Fibroblast of lung (primary cell): ENCODE measurements around the gene LBH. TPM values are rescaled to one million over a fixed set of nuclear protein-coding genes. Genes with fewer than 3 reads are reported as not detected.

Experiments
- DNase-seq, 2 donors: peaks; one replicate each; pipeline versions ENCODE4 v3.0.0 to v3.0.0-alpha.2; 2010; ENCODE audit warnings: low read depth in 2 of 2
- H2AFZ ChIP-seq: 2 replicates; pipeline ENCODE4 v1.5.1; 2012; ENCODE audit warnings: low read length, control low read depth, inconsistent platforms
- H3K27ac ChIP-seq: 2 replicates; pipeline ENCODE4 v1.5.1; 2011; ENCODE audit warnings: low read length, control low read depth; ENCODE audit not compliant: insufficient read depth
- H3K27me3 ChIP-seq: 2 replicates; pipeline ENCODE4 v1.5.1; 2011; ENCODE audit warnings: mild to moderate bottlenecking, low read length; ENCODE audit not compliant: control insufficient read depth, insufficient read depth
- H3K36me3 ChIP-seq: 2 replicates; pipeline ENCODE4 v1.5.1; 2011; ENCODE audit warnings: low read length; ENCODE audit not compliant: control insufficient read depth, insufficient read depth
- H3K4me1 ChIP-seq: 2 replicates; pipeline ENCODE4 v1.5.1; 2011; ENCODE audit warnings: low read length; ENCODE audit not compliant: control insufficient read depth, insufficient read depth; ENCODE audit errors: extremely low read depth
- H3K4me2 ChIP-seq: 2 replicates; pipeline ENCODE4 v1.5.1; 2011; ENCODE audit warnings: low read length, control low read depth; ENCODE audit not compliant: insufficient read depth; ENCODE audit errors: extremely low read depth
- H3K4me3 ChIP-seq, 4 experiments: fragments of 200-600 bp in 1 of 4; sonication (generic) in 1 of 4; replicated peaks in 1 of 4; 2 replicates each; pipeline ENCODE4 v1.5.1; 2011 to 2016; ENCODE audit warnings: low read length in 4 of 4, low read depth in 3 of 4, mild to moderate bottlenecking in 3 of 4, control low read depth in 2 of 4, inconsistent platforms in 1 of 4, mixed read lengths in 1 of 4; ENCODE audit not compliant: insufficient read depth in 1 of 4; ENCODE audit errors: control extremely low read depth in 1 of 4
- H3K79me2 ChIP-seq: 2 replicates; pipeline ENCODE4 v1.5.1; 2012; ENCODE audit warnings: mild to moderate bottlenecking, low read length, inconsistent platforms; ENCODE audit not compliant: control insufficient read depth, insufficient read depth
- H3K9ac ChIP-seq: 2 replicates; pipeline ENCODE4 v1.5.1; 2011; ENCODE audit warnings: mild to moderate bottlenecking, low read length, control low read depth; ENCODE audit not compliant: insufficient read depth
- H3K9me3 ChIP-seq: 2 replicates; pipeline ENCODE4 v1.5.1; 2012; ENCODE audit warnings: low read depth, low read length; ENCODE audit not compliant: control insufficient read depth, insufficient read depth
- H4K20me1 ChIP-seq: 2 replicates; pipeline ENCODE4 v1.5.1; 2011; ENCODE audit warnings: low read length; ENCODE audit not compliant: control insufficient read depth, insufficient read depth; ENCODE audit errors: extremely low read depth
- EZH2 ChIP-seq: IDR thresholded peaks from 2 replicates; pipeline ENCODE4 v1.5.1; 2012; ENCODE audit warnings: low read length, control low read depth, mild to moderate bottlenecking; ENCODE audit errors: missing control alignments
- polyA plus RNA-seq, 2 donors: library from polyadenylated mRNA; depleted of rRNA in 1 of 2; stranded (reverse) in 1 of 2; unstranded in 1 of 2; fragments of >200 nt; gene quantifications; 2 replicates each; pipeline ENCODE4 v1.2.1, GENCODE V29; 2011 to 2012; ENCODE audit warnings: missing spikeins in 1 of 2
- total RNA-seq: library from RNA; depleted of rRNA; stranded (reverse); fragments of >200 nt; gene quantifications from 2 replicates; pipeline ENCODE4 v1.2.1, GENCODE V29; 2014
- TF ChIP-seq, protein P1 (sequence below), 2 donors: IDR thresholded peaks in 1 of 2; conservative IDR thresholded peaks in 1 of 2; 1 replicate in 1 of 2; 2 replicates in 1 of 2; pipeline ENCODE4 v1.5.1; 2011 to 2012; ENCODE audit warnings: low read length in 2 of 2, control low read depth in 1 of 2, inconsistent platforms in 1 of 2, low read depth in 1 of 2, mild to moderate bottlenecking in 1 of 2

LBH gene
- total and polyA plus RNA-seq, 2 donors (not counting 1 experiment from before 2014, with no cell fraction given) = 604 to 926 TPM

GRCh38 chr2:30232801-30233130, 1.4 kb downstream of the LBH start:
- no peaks in the 10 kb centered on the region for H3K9me3 ChIP-seq
- H3K36me3 ChIP-seq = peaks cover 28% of the 10 kb centered on the region
- TF ChIP-seq EZH2 = no peak
- TF ChIP-seq, protein P1, sequence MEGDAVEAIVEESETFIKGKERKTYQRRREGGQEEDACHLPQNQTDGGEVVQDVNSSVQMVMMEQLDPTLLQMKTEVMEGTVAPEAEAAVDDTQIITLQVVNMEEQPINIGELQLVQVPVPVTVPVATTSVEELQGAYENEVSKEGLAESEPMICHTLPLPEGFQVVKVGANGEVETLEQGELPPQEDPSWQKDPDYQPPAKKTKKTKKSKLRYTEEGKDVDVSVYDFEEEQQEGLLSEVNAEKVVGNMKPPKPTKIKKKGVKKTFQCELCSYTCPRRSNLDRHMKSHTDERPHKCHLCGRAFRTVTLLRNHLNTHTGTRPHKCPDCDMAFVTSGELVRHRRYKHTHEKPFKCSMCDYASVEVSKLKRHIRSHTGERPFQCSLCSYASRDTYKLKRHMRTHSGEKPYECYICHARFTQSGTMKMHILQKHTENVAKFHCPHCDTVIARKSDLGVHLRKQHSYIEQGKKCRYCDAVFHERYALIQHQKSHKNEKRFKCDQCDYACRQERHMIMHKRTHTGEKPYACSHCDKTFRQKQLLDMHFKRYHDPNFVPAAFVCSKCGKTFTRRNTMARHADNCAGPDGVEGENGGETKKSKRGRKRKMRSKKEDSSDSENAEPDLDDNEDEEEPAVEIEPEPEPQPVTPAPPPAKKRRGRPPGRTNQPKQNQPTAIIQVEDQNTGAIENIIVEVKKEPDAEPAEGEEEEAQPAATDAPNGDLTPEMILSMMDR (conservative IDR thresholded peaks at IDR 0.05 in 1 of 2, IDR thresholded peaks at IDR 0.05 in 1 of 2; ENCODE audit: low read depth in 1 of 2, low read length in 2 of 2) = no peak
- no peak overlapping the region for H2AFZ ChIP-seq
- peaks cover 62% of the 10 kb centered on the region for H3K79me2 ChIP-seq
- peak overlapping the region; percentile 90 for H3K9ac ChIP-seq
- peaks cover 25% of the 10 kb centered on the region for H3K4me1 ChIP-seq
- H3K27me3 ChIP-seq = no peaks in the 10 kb centered on the region
- H3K27ac ChIP-seq = peak overlapping the region; percentile 77
- peak overlapping the region; percentile 81 for H3K4me2 ChIP-seq
- DNase-seq = peak in 1 of 2 donors; percentile 33
- no peaks in the 10 kb centered on the region for H4K20me1 ChIP-seq
- peak overlapping the region; percentile 50 to 95 (median 93) for H3K4me3 ChIP-seq

DNA sequence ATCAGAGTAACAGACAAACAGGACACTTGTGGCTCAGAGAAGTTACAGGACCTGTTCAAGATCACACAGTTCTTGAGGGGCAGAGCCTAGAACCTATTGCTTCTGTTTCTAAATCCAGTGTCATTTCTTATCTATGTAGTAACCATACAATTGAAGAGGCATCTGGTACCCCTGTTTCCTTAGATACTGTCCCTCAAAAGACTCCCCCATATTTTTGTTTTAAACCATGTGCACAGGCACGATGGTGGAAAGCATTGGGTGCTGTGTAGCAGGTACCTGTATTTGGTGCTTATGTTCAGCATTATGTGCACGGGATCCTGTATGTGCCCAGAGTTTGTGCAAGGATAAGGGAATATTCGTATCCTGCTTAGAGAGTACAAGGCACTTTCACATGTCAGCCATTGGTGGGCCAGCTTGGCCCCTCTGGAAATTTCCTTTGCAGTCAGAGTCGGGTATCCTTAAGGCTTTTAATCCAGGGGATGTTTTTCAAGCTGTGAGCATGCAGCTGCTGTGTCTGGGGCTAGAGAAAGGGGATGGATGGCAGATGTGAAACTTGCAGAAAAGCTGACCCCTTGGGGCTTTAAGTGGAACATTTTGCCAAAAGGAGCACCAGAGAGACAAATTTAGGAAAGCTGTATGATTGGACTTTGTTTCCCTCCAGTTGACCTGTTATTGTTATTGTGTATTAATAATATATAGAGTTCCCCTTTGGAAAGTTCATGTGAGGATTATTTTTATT, 2.1 kb downstream of the LBH start:
- Histone ChIP-seq H4K20me1 (no peaks in the 10 kb centered on the region), H3K27ac (peak overlapping the region; percentile 77)

DNA sequence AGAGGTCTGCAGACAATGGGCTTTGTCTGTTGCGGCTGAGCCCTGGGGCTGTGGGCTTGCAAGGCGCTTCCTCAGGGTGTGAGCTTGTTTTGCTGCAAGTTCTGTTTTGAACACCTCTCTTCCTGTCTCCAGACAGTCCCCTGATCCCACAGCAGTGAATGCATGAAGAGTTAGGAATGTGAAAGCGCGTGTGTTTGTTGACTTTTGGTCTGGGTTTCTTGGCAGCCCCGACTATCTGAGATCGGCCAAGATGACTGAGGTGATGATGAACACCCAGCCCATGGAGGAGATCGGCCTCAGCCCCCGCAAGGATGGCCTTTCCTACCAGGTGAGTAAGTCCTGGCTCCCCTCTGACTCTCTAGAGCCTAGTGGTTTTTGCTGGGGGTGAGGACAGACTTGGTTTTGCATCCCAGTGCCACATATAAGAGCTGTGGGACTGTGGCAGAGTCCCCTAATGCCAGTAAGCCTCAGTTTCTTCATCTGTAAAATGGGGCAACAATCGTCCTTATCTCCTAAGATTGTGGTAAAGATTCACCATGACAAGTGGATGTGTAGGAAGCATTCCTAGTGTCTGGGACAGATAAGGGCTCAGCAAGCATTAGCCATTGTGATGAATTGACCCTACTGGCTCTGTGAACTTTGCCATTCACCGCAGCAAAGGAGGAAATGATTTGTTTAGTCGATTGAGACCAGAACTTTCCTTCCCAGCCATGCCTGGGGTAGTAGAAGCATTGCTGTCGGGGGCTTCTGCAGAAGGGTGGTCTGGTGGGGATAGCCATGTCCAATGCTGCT, 3.0 kb downstream of the LBH start:
- peak overlapping the region; percentile 50 to 95 (median 93) for H3K4me3 ChIP-seq
- H2AFZ ChIP-seq = no peak overlapping the region
- TF ChIP-seq, protein P1 (conservative IDR thresholded peaks at IDR 0.05 in 1 of 2, IDR thresholded peaks at IDR 0.05 in 1 of 2; ENCODE audit: low read depth in 1 of 2, low read length in 2 of 2) = no peak
- no peak for TF ChIP-seq EZH2
- H3K36me3 ChIP-seq = peaks cover 32% of the 10 kb centered on the region
- no peaks in the 10 kb centered on the region for H3K9me3 ChIP-seq
- no peak overlapping the region for H3K27ac ChIP-seq
- H3K4me2 ChIP-seq = peak overlapping the region; percentile 81
- no peaks in the 10 kb centered on the region for H3K27me3 ChIP-seq
- H3K4me1 ChIP-seq = peaks cover 35% of the 10 kb centered on the region
- H3K79me2 ChIP-seq = peaks cover 72% of the 10 kb centered on the region
- H4K20me1 ChIP-seq = peaks cover 1% of the 10 kb centered on the region
- DNase-seq = peak; percentile 76 to 98
- H3K9ac ChIP-seq = peak overlapping the region; percentile 38

More for the DNA sequence above, 2.1 kb downstream of the LBH start:
- no peak for TF ChIP-seq EZH2
- TF ChIP-seq, protein P1 (conservative IDR thresholded peaks at IDR 0.05 in 1 of 2, IDR thresholded peaks at IDR 0.05 in 1 of 2; ENCODE audit: low read depth in 1 of 2, low read length in 2 of 2) = no peak
- Histone ChIP-seq H2AFZ (no peak overlapping the region), H3K4me2 (peak overlapping the region; percentile 81), H3K27me3 (no peaks in the 10 kb centered on the region), H3K4me1 (peaks cover 30% of the 10 kb centered on the region), H3K9me3 (no peaks in the 10 kb centered on the region), H3K36me3 (peaks cover 31% of the 10 kb centered on the region), H3K9ac (no peak overlapping the region), H3K79me2 (peaks cover 68% of the 10 kb centered on the region), H3K4me3 (peak overlapping the region; percentile 50 to 95 (median 93))
- DNase-seq = no peak
